Activated CD4-positive, CD25-positive, alpha-beta regulatory T cell treated with anti-CD3 and anti-CD28 coated beads, Interleukin-2, amount 50 U/mL, for 72 hours (primary cell): ENCODE data around the gene SLC16A12.

Experiments used
- DNase-seq: peaks from one replicate; pipeline ENCODE4 v3.0.0; 2021

SLC16A12 gene

GRCh38 chr10:89535171-89536012 is at the start of gene SLC16A12:
Gene SLC16A12 (minus strand): TSS chr10:89535594. CDS start chr10:89462578, 73,016 bp downstream.
- no peak for DNase-seq

- DNase-seq = no peak
These were observed 46.6 kb upstream of the SLC16A12 start for GRCh38 chr10:89582022-89582421.

GRCh38 chr10:89580243-89580642 is 44.8 kb upstream of the SLC16A12 start:
- no peak for DNase-seq

GRCh38 chr10:89576696-89577095 is 41.3 kb upstream of the SLC16A12 start:
- DNase-seq = no peak

- no peak for DNase-seq
These were observed 40.6 kb upstream of the SLC16A12 start for GRCh38 chr10:89576022-89576421.

GRCh38 chr10:89575031-89575430 is 39.6 kb upstream of the SLC16A12 start:
- no peak for DNase-seq

- DNase-seq = no peak
These were observed 39.0 kb upstream of the SLC16A12 start for GRCh38 chr10:89574368-89574767.

- no peak for DNase-seq
These were observed 32.3 kb upstream of the SLC16A12 start for GRCh38 chr10:89567576-89568245.

GRCh38 chr10:89566992-89567391 is 31.6 kb upstream of the SLC16A12 start:
- no peak for DNase-seq

GRCh38 chr10:89566095-89566950 is 30.9 kb upstream of the SLC16A12 start:
- no peak for DNase-seq

- DNase-seq = no peak
These were observed 29.8 kb upstream of the SLC16A12 start for GRCh38 chr10:89565180-89565579.

GRCh38 chr10:89563861-89564478 is 28.6 kb upstream of the SLC16A12 start:
- DNase-seq = no peak

- no peak for DNase-seq
These were observed 27.9 kb upstream of the SLC16A12 start for GRCh38 chr10:89563311-89563710.

GRCh38 chr10:89556600-89556999 is 21.2 kb upstream of the SLC16A12 start:
- no peak for DNase-seq

- no peak for DNase-seq
These were observed 20.5 kb upstream of the SLC16A12 start for GRCh38 chr10:89555688-89556445.

- no peak for DNase-seq
These were observed 19.0 kb upstream of the SLC16A12 start for GRCh38 chr10:89554433-89554832.

GRCh38 chr10:89553064-89553734 is 17.8 kb upstream of the SLC16A12 start:
- DNase-seq = no peak

- no peak for DNase-seq
These were observed 16.8 kb upstream of the SLC16A12 start for GRCh38 chr10:89552213-89552612.

GRCh38 chr10:89550509-89550908 is 15.1 kb upstream of the SLC16A12 start:
- no peak for DNase-seq

GRCh38 chr10:89549510-89549909 is 14.1 kb upstream of the SLC16A12 start:
- no peak for DNase-seq

- DNase-seq = no peak
These were observed 13.3 kb upstream of the SLC16A12 start for GRCh38 chr10:89548673-89549072.
